Endothelial cell of hepatic sinusoid (primary cell): ENCODE measurements around the gene NEDD8.
"Not testable (repeated sequence)": the region's sequence is repeated elsewhere in the genome, so short reads cannot be mapped to it uniquely, and the experiment has no call there.

Experiments
- in situ Hi-C: cut with HindIII; loops from 2 replicates; pipeline ENCODE4 v1.10.0; 2017; ENCODE audit warnings: low sequenced_read_pairs

The NEDD8 gene

DNA sequence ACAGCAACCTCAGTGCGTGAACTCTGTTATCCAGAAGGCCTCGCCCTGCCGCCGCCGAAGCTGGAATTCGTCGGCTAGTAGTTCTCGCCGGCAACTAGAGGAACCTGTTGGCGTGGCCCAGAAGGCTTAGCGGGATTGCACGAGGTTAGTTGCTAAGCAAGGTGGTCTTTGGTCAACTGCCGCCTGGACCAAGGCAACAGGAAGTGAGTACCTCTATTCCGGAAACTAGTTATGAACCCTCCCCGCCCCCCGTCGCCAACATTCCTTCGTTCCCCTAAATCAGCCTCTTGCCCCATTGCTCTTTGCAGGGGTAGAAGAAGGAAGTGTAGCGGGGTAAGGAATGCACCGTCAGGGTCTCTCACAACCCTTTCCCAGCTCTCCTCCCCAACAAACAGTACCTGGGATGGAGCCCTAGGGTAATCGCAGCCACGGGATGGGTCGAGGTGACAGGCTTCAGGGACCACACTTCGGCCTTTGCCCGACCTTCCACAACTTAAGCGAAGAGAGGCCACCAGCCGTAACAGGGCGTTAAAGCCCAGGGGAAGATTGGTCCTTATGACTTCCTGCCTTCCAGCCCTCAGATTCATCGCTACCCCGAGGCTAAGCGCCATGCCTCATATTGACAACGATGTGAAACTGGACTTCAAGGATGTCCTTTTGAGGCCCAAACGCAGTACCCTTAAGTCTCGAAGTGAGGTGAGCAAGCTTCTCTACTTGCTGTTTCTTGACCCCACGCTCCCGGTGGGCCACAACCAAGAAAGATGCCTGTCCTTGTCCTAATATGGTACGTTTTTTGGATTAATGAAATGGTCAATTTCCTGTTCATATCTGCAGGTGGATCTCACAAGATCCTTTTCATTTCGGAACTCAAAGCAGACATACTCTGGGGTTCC lies 724 bp upstream of the NEDD8 start, which contains the start of gene GMPR2:
TSS of gene GMPR2 (plus strand) at position 285 of the 893 bp plus-strand sequence. CDS start at position 610, 325 bp downstream.
- in situ Hi-C loops: no loop called here

DNA sequence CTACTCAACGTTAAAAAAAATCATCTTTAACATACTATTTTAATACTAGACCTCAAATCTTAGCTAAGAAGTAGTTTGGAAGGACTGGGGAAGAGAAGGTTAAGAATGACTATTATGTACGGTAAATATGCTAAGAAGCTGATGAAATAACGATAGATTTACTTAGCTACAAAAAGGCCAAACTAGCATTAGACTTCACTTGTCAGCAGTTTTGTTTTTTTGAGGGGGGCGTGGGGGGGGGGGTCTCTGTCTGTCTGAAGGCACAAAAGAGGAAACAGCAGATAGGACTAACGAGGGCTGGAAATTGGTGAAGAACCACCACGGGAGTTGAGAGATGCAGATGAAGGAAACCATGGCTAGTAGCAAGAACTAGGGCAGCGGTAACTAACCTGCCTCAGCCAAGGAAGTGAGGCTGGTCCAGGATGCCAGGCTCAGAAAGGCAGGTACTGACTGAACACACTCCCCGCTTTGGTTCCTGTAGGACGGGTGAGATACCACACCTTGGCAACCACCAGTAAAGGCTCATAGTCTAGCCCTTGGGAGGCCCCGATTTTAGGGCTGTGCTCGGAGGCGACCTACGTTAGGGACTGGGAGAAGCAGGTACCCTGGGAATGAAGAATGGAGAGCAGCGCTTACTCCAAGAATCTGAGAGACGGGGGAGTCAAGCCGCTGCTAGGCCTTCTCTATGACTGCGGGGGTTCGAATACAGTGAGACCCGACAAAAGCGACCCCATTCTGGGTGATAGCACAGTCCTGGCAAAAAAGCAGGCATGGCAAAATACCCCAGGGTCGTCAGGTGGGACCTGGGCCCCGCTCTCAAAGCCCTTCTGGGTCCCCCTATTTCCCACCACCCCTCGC lies 675 bp downstream of the NEDD8 start:
- in situ Hi-C loops: no loop called here

GRCh38 chr14:24228902-24229301 lies 3.3 kb downstream of the NEDD8 start:
- in situ Hi-C loops: no loop called here

DNA sequence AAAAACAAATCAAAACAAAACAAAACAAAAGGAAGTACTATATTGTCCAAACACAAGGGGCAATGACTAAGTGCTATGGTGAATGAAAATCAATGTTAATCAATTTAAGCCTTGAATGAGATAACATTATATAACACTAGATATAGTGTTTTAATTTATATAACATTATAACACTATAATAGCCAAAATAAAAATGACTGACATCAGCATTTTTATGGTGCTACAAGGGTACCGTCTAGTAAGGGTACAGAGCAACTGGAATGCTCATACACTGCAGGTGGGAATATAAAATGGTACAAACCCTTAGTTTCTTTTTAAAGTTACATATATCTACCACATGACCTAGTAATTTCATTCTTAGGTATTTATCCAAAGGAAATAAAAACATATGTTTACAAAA lies 5.7 kb downstream of the NEDD8 start:
- in situ Hi-C loops: no loop called here

- in situ Hi-C loops: no loop called here
These were observed 7.5 kb downstream of the NEDD8 start for GRCh38 chr14:24224618-24225071.

- in situ Hi-C loops: not testable (repeated sequence)
These were observed 9.2 kb downstream of the NEDD8 start for GRCh38 chr14:24222987-24223386.

DNA sequence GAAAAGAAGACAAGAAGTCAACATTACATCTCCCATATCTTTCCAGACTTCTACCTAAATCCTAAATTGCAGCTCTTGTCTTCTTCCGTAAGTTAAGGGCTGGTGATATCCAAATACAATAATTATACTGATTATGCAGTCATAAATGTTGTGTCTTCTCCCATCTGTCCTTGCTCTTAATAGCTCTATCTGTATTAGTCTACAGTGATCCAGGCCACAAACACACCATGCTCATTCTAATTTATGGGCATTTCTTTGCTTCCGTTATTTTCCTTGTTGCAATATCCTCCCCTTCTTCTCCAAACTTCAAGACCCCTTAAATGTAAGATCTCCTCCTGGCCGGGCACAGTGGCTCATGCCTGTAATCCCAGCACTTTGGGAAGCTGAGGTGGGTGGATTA lies 12.6 kb downstream of the NEDD8 start:
- in situ Hi-C loops: no loop called here

DNA sequence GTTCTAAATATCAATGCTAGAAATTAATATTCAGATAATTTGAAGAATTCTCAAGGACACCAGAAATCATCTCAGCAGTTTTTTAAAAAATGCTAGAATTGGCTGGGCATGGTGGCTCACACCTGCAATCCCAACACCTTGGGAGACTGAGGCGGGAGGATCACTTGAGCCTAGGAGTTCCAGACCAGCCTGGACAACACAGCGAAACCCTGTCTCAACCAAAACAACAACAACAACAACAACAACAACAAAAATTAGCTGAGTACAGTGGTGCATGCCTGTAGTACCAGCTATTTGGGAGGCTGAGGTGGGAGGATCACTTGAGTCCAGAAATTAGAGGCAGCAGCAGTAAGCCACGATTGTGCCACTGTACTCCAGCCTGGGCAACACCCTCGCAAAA lies 13.1 kb downstream of the NEDD8 start:
- in situ Hi-C loops: no loop called here

DNA sequence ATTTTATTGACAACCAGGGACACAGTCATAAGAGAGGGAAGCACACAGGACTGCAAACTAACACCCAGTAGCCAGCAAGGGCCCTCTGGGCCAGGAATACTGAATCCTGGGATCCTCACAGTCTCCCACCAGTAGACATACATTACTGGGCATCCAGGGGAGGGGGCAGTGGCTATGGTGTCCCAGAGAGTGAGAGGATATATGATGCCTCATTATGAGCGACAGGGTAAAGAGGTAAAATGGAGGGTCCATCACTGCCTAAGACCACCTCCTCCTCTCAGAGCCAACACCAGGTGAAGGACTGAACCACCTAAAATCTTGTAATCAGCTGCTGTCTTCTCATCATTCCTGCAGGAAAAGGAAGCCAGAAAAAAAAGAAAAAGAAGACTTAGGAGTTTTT lies 15.3 kb downstream of the NEDD8 start:
- in situ Hi-C loops: not testable (repeated sequence)

GRCh38 chr14:24216345-24216699 lies 15.8 kb downstream of the NEDD8 start:
- in situ Hi-C loops: no loop called here

GRCh38 chr14:24215495-24216344 lies 16.4 kb downstream of the NEDD8 start, which contains the start of gene MDP1:
Gene MDP1 (minus strand): TSS chr14:24216066. CDS start chr14:24215955, 111 bp downstream.
- in situ Hi-C loops: no loop called here

- in situ Hi-C loops: no loop called here
These were observed 18.1 kb downstream of the NEDD8 start for GRCh38 chr14:24213866-24214662.

- in situ Hi-C loops: no loop called here
These were observed 19.0 kb downstream of the NEDD8 start, which contains the start of gene CHMP4A for GRCh38 chr14:24212924-24213865. Gene CHMP4A (minus strand): TSS chr14:24213488. CDS start chr14:24213439, 49 bp downstream.

DNA sequence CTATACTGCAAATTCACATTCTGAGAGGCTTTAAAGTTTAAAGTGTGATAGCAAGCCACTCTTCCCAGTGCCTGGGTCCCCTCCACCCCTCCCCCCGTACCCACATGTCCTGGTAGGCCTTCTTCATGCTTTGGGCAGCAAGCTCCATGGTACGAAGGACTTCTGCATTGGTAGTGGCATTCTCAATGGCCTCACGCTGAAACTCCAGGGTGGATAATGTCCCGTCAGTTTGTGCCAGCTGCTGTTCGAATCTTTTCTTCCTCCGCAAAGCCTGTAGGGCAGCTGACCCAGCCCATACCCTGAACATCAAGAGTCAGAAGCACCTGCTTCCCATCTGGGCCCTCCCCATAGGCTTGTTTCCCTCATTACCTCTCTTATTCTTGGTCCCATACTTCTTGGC lies 20.9 kb downstream of the NEDD8 start:
- in situ Hi-C loops: no loop called here

DNA sequence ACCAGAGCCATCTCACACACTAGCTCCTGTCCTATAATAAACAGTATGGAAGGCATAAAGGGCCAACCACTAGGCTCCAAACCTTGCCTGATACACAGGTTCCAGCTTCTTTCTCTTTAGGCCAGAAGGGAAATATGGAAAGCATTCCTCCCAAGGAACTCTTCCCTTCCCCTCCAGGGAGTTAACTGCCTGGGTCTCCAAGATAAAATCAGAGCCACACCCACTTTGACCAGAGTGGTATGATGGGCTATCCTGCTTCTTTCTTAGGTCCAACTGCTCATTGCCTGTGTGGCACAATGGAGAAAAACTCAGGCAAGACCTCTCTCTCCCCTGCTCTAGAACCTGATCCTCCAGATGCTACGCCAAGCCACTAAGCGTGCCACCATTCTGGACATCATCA lies 24.5 kb downstream of the NEDD8 start:
- in situ Hi-C loops: loop anchor here (5.0 to 10.0 kb wide), 2 partner anchors 60 to 87 kb away; partner anchors contain the start of genes DHRS1 and NOP9

DNA sequence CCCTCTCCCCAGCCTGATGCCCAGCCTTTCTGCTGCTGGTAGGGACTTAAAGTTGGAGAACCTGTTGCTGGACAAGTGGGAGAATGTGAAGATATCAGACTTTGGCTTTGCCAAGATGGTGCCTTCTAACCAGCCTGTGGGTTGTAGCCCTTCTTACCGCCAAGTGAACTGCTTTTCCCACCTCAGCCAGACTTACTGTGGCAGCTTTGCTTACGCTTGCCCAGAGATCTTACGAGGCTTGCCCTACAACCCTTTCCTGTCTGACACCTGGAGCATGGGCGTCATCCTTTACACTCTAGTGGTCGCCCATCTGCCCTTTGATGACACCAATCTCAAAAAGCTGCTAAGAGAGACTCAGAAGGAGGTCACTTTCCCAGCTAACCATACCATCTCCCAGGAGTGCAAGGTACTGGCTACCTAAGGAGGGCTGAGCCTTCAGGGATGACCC lies 25.0 kb downstream of the NEDD8 start:
- in situ Hi-C loops: loop anchor here (5.0 to 10.0 kb wide), 2 partner anchors 60 to 88 kb away; partner anchors contain the start of genes DHRS1 and NOP9

DNA sequence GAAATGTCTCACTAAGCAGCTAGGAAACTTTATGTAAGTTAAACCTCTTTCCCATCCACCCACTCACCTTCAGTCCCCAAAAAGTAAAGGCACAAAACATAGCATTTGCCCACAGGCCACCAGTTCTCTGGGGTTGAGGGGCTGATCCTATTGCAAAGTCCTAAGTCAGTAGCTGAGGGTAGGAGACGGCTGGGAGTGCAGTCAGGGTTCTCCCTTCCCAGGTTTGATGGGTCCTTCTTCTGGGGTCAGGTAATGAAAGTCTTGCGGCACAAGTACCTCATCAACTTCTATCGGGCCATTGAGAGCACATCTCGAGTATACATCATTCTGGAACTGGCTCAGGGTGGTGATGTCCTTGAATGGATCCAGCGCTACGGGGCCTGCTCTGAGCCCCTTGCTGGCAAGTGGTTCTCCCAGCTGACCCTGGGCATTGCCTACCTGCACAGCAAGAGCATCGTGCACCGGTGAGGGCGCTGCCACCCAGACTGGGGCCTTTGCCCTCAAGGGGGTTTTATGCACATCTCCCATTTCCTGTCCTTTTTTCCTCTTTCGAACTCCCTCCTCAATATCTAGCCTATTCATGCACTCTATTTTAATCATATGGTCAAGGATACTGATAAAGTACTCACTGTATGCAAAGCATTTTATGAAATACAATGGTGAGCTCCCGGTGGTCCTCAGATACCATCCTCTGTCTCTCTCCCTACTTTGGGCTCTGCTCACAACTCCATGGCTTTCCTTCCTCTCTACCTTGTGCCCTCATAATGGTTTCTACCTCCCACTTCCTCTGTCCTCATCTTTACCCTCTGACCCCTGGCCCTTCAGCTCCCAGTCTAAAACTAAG lies 25.7 kb downstream of the NEDD8 start:
- in situ Hi-C loops: loop anchor here (5.0 to 10.0 kb wide), 2 partner anchors 61 to 88 kb away; partner anchors contain the start of genes DHRS1 and NOP9
